HFFc6 (cell line): Measurements from ENCODE around the gene ACTBL2. TPM values are rescaled to one million over a fixed set of nuclear protein-coding genes. Genes with fewer than 3 reads are reported as not detected.

Experiments used
- DNase-seq: peaks from one replicate; pipeline ENCODE4 v3.0.0-alpha.2; 2018
- H3K27ac Mint-ChIP-seq: 2 replicates; pipeline ENCODE4 v1.8.0; 2020; ENCODE audit warnings: mild to moderate bottlenecking, mixed read lengths
- H3K27me3 Mint-ChIP-seq: 2 replicates; pipeline ENCODE4 v1.8.0; 2021; ENCODE audit warnings: mild to moderate bottlenecking, moderate library complexity, mixed read lengths; ENCODE audit not compliant: insufficient read depth
- H3K36me3 Mint-ChIP-seq: 2 replicates; pipeline ENCODE4 v1.8.0; 2021; ENCODE audit warnings: low read depth, mixed read lengths
- H3K4me1 Mint-ChIP-seq: 2 replicates; pipeline ENCODE4 v1.8.0; 2020; ENCODE audit warnings: low read depth, mixed read lengths
- H3K4me3 Mint-ChIP-seq: 2 replicates; pipeline ENCODE4 v1.8.0; 2020; ENCODE audit warnings: mild to moderate bottlenecking, moderate library complexity, mixed read lengths
- H3K9me3 Mint-ChIP-seq: 2 replicates; pipeline ENCODE4 v1.8.0; 2020; ENCODE audit warnings: mild to moderate bottlenecking, mixed read lengths
- total RNA-seq, 6 experiments: library from RNA; stranded (reverse); fragmentation: NEBNext Ultra II Directional; extraction: Animal tissue kit (Norgen Biotek cat#: 25700); gene quantifications; 2 replicates in 1 of 6; 3 replicates in 5 of 6; pipeline ENCODE4 v1.2.3, GENCODE V29; 2021
- TF ChIP-seq, protein P1 (sequence below): fragments of 200-600 bp; sonication (generic); IDR thresholded peaks from 2 replicates; pipeline ENCODE4 v1.5.0; 2021; ENCODE audit warnings: antibody characterized with exemption, mild to moderate bottlenecking

ACTBL2 gene
- total RNA-seq, 6 experiments from 2014 or later, result not detected

DNA sequence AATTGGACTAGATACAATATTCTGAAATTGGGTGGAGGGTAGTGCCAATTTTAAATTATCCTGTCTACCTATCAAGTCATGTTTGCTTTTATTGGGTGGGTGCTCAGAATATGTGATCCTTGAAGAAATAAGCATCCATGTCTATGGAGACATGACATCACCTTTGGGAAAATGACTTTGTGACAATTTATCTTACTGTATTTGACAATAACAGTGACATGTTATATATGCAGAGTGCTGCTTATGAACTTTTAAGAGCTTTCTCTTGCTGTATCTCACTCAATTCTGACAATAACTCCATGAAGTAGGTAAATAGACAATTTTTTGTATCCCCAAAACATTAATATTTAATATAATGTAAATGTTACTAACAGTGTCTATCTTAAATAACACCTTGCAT lies 15.1 kb upstream of the ACTBL2 start:
- peaks cover 54% of the 10 kb centered on the region for H3K4me1 Mint-ChIP-seq
- H3K4me3 Mint-ChIP-seq, result no peak overlapping the region
- DNase-seq, result no peak
- H3K36me3 Mint-ChIP-seq, result 0 out of 2 replicates have a peak, but pooled peaks cover 1% of the 10 kb centered on the region
- TF ChIP-seq, protein P1, sequence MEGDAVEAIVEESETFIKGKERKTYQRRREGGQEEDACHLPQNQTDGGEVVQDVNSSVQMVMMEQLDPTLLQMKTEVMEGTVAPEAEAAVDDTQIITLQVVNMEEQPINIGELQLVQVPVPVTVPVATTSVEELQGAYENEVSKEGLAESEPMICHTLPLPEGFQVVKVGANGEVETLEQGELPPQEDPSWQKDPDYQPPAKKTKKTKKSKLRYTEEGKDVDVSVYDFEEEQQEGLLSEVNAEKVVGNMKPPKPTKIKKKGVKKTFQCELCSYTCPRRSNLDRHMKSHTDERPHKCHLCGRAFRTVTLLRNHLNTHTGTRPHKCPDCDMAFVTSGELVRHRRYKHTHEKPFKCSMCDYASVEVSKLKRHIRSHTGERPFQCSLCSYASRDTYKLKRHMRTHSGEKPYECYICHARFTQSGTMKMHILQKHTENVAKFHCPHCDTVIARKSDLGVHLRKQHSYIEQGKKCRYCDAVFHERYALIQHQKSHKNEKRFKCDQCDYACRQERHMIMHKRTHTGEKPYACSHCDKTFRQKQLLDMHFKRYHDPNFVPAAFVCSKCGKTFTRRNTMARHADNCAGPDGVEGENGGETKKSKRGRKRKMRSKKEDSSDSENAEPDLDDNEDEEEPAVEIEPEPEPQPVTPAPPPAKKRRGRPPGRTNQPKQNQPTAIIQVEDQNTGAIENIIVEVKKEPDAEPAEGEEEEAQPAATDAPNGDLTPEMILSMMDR, result no peak
- H3K27ac Mint-ChIP-seq, result no peak overlapping the region
- H3K27me3 Mint-ChIP-seq, result no peaks in the 10 kb centered on the region
- H3K9me3 Mint-ChIP-seq, result no peaks in the 10 kb centered on the region

DNA sequence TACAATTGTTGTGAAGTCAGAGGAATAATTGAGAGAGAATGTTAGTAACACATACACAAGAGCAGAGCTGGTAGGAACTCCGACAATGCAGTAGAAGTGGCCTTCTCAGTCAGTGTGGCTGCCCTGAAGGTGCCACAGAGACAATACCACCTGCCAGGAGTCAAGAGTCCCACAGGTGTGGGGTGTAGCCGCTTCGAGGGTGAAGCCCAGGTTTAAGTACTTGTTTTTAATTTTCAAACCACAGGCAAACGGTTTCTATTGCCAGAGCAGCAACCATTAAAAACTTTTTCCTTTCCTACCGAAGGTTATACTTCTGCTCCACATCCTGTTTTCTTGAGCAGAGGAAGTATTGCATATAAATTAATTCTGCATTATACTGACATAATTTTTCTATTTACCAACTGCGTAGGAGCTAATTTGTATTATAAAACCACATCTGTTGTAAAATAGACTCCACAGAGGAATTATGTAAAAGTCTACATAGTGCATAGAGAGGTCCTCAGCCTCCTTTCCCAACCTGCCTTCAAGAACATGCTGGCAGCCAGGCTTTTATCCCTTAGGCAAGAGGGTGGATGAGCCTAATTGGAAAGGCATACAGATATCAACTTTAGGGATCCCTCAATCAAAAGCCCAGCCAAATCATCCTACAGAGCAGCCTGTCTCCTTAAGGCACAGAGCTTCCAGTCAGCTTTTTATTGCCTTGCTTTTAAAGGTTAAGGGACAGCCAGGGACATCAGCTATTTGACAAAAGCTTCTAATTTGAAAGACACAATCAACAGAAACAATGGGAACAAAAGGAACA lies 12.9 kb upstream of the ACTBL2 start:
- no peaks in the 10 kb centered on the region for H3K9me3 Mint-ChIP-seq
- TF ChIP-seq, protein P1, result no peak
- H3K4me3 Mint-ChIP-seq, result no peak overlapping the region
- peaks cover 54% of the 10 kb centered on the region for H3K4me1 Mint-ChIP-seq
- DNase-seq, result no peak
- H3K36me3 Mint-ChIP-seq, result 0 out of 2 replicates have a peak, but pooled peaks cover 4% of the 10 kb centered on the region
- H3K27me3 Mint-ChIP-seq, result no peaks in the 10 kb centered on the region
- H3K27ac Mint-ChIP-seq, result peak overlapping the region; percentile 88

DNA sequence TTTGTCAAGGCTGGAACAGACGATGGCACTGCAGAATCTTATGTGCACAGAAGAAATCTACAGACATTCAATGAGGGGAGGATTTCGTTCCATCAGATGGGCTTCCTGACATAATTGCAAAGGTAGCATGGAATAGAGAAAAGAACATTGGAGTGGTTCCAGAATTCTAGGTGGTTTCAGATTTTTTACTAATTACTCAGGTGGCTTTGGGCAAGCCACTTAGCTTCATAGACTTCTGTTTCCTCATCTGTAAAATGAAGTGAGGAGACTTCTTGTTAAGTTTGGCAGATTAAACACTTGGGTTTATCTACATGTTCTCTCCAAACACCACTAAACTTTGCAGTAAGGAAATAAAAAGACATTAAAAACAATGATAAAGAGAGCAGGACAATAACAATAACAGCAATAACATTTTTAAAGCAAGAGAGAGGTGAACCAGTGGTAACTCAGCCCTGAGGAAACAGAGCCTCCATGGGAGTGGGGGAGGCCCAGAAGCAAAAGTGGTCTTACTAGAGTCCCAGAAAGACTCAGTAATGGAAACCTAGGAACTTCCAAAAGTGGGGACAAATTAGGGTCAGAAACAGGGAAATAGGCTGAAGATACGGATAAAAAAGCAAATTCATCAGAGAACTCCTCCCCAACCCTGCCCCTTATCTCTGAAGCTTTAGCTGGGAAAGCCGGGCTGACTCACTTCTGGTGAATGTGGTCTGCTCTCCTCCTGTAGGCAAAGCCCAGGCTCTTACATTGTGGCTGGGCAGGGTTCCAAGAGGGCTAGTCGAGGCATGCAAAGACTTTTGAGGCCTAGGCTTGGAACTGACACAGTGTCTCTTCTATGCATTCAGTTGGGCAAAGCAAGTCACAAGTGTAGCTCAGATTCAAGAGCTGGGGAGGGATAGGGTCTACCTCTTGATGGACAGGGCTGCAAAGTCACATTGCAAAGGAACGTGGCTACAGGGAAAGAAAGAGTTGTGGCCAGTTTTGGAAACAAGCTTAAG lies 11.8 kb upstream of the ACTBL2 start:
- Mint-ChIP-seq H3K4me3 (peak overlapping the region; percentile 56), H3K4me1 (peaks cover 50% of the 10 kb centered on the region), H3K9me3 (no peaks in the 10 kb centered on the region), H3K27ac (peak overlapping the region; percentile 88), H3K27me3 (no peaks in the 10 kb centered on the region), H3K36me3 (0 out of 2 replicates have a peak, but pooled peaks cover 4% of the 10 kb centered on the region)
- peak; percentile 95 for DNase-seq
- TF ChIP-seq, protein P1, result no peak

DNA sequence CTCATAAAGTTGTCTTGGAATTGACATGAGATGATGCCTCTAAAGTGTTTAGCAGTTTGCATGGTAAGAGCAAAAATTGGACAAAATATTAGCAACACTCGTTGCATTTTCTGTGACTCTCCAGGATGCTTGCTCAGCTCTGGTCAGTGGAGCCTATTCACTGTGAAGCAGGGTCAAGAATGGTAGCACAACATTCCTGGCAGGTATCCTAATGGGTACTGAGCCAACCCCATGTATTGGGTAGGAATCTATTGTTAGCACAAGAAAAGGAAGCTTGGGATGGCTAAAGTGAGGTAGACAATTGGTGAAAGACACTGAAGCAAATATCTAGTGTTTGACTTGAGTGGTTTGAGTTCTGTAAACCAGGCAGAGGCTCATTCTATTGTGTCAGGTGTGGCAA lies 10.4 kb upstream of the ACTBL2 start:
- Mint-ChIP-seq H3K36me3 (0 out of 2 replicates have a peak, but pooled peaks cover 4% of the 10 kb centered on the region), H3K4me3 (no peak overlapping the region), H3K9me3 (no peaks in the 10 kb centered on the region), H3K27me3 (no peaks in the 10 kb centered on the region), H3K27ac (no peak overlapping the region), H3K4me1 (peaks cover 56% of the 10 kb centered on the region)
- no peak for DNase-seq
- TF ChIP-seq, protein P1, result no peak

DNA sequence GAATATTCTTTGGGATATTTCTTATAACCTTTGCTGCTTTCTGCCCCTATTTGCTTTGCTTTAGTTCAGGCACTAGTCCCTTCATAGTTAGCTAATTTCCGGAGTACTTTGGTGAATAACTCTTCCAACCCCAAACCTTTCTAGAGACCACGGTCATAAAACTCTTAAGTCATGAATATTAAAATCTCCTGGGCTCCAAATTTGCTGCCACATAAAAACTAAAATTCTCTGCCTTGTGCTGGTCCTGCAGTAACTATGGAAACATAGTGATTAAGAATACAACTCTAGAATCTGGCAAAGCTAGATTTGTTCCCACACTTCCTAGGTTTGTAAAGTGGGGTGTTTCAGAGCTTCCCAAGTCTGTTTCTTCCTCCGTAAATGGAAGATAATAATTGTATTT lies 10.0 kb upstream of the ACTBL2 start:
- no peak overlapping the region for H3K4me3 Mint-ChIP-seq
- H3K27ac Mint-ChIP-seq, result peak overlapping the region; percentile 44; the same call in 1 of the 2 replicates
- TF ChIP-seq, protein P1, result no peak
- 0 out of 2 replicates have a peak, but pooled peaks cover 4% of the 10 kb centered on the region for H3K36me3 Mint-ChIP-seq
- H3K27me3 Mint-ChIP-seq, result no peaks in the 10 kb centered on the region
- DNase-seq, result no peak
- H3K4me1 Mint-ChIP-seq, result peaks cover 60% of the 10 kb centered on the region
- H3K9me3 Mint-ChIP-seq, result no peaks in the 10 kb centered on the region
